K562 (cell line): ENCODE data around the gene THSD8. TPM values are rescaled to one million over a fixed set of nuclear protein-coding genes. Genes with fewer than 3 reads are reported as not detected.
A peak's percentile ranks its signal among the peaks of the same experiment; 100 is the strongest.

Source experiments
- ATAC-seq: fragments of 200-7000 bp; cut with Tn5 transposase; 3 replicates; pipeline ENCODE4 v1.9.1; 2020; ENCODE audit warnings: moderate library complexity
- Bru-seq: library from RNA; stranded (reverse); fragments of 400-500 nt; gene quantifications from one replicate; lab custom pipeline; 2021; lab: Mats Ljungman, UMichigan
- BruChase-seq, 2 experiments: library from RNA; stranded (reverse); fragments of 400-500 nt; gene quantifications; one replicate each; lab custom pipeline; 2021; lab: Mats Ljungman, UMichigan
- BruUV-seq: library from RNA; stranded (reverse); fragments of 400-500 nt; replicated peaks from 2 replicates; lab custom pipeline; 2021; lab: Mats Ljungman, UMichigan
- CTCF ChIA-PET: fragments of 300-600 bp; formaldehyde crosslinking; extraction: SDS; loops from one replicate; lab custom pipeline; 2021; ENCODE audit warnings: low intra/inter-chr PET ratio; lab: Yijun Ruan, JAX
- POLR2A ChIA-PET: fragments of 300-600, 350-650 bp; sonication (Branson Sonifier 250); formaldehyde crosslinking; extraction: SDS; loops from one replicate; lab custom pipeline; 2021; ENCODE audit warnings: antibody characterized with exemption, inconsistent platforms; lab: Yijun Ruan, JAX
- DNase-seq, 4 experiments: peaks; one replicate each; pipeline versions ENCODE4 v3.0.0 to v3.0.0-alpha.2; 2011 to 2018; ENCODE audit warnings: low spot score in 3 of 4, mixed read lengths in 3 of 4; ENCODE audit errors: extremely low read depth in 1 of 4
- FAIRE-seq: peaks from 2 replicates; lab custom pipeline; 2011; peaks lifted over from hg19 to GRCh38; lab: Jason Lieb, UNC
- H2AFZ ChIP-seq: 2 replicates; pipeline ENCODE4 v1.6.0; 2011; ENCODE audit warnings: low read depth, low read length, control low read depth, inconsistent platforms
- H3K27ac ChIP-seq: fragments of 200-600 bp; 3 replicates; pipeline ENCODE4 v1.8.0; 2011; ENCODE audit warnings: low read depth, mild to moderate bottlenecking, control low read depth, inconsistent platforms, low read length, moderate library complexity, mixed read lengths; ENCODE audit errors: extremely low read depth
- H3K27me3 ChIP-seq, 2 experiments: fragments of 300-600 bp in 1 of 2; 2 replicates in 1 of 2; 3 replicates in 1 of 2; pipeline versions ENCODE4 v1.6.0 to v1.8.0; 2011; ENCODE audit warnings: inconsistent platforms in 2 of 2, low read length in 2 of 2, mild to moderate bottlenecking in 1 of 2, mixed read lengths in 1 of 2, moderate library complexity in 1 of 2; ENCODE audit not compliant: control insufficient read depth in 2 of 2, insufficient read depth in 2 of 2
- H3K36me3 ChIP-seq: fragments of 300-600 bp; 3 replicates; pipeline ENCODE4 v1.8.0; 2011; ENCODE audit warnings: mild to moderate bottlenecking, low read length, inconsistent platforms; ENCODE audit not compliant: control insufficient read depth, insufficient read depth
- H3K4me1 ChIP-seq, 2 experiments: fragments of 200-600 bp in 1 of 2; replicated peaks in 1 of 2; 2 replicates in 1 of 2; 3 replicates in 1 of 2; pipeline versions ENCODE4 v1.5.1 to v1.8.0; 2011; ENCODE audit warnings: inconsistent platforms in 2 of 2, low read length in 2 of 2, mild to moderate bottlenecking in 1 of 2, mixed read lengths in 1 of 2, moderate library complexity in 1 of 2; ENCODE audit not compliant: control insufficient read depth in 2 of 2, insufficient read depth in 2 of 2
- H3K4me2 ChIP-seq: 2 replicates; pipeline ENCODE4 v1.6.1; 2011; ENCODE audit warnings: low read length, control low read depth, inconsistent platforms, mixed read lengths; ENCODE audit not compliant: insufficient read depth
- H3K4me3 ChIP-seq: fragments of 200-600 bp; sonication (generic), shearing (Covaris generic); 2 replicates; pipeline ENCODE4 v1.5.1; 2016; ENCODE audit warnings: control low read depth, inconsistent platforms
- H3K79me2 ChIP-seq: fragments of 200-600 bp; 3 replicates; pipeline ENCODE4 v1.8.0; 2011; ENCODE audit warnings: low read length, inconsistent platforms; ENCODE audit not compliant: control insufficient read depth, insufficient read depth
- H3K9ac ChIP-seq, 2 experiments: 2 replicates each; pipeline versions ENCODE4 v1.6.0 to v1.6.1; 2011; ENCODE audit warnings: low read depth in 2 of 2, low read length in 2 of 2, control low read depth in 1 of 2, inconsistent platforms in 1 of 2, mild to moderate bottlenecking in 1 of 2, mixed read lengths in 1 of 2; ENCODE audit not compliant: insufficient read depth in 1 of 2
- H3K9me1 ChIP-seq: one replicate; pipeline ENCODE4 v1.6.0; 2011; ENCODE audit warnings: inconsistent platforms, mild to moderate bottlenecking, low read length, moderate library complexity; ENCODE audit not compliant: control insufficient read depth, insufficient read depth
- H3K9me3 ChIP-seq: replicated peaks from 2 replicates; pipeline ENCODE4 v1.5.1; 2011; ENCODE audit warnings: low read depth, low read length, inconsistent platforms; ENCODE audit not compliant: control insufficient read depth, insufficient read depth
- H4K20me1 ChIP-seq: replicated peaks from 2 replicates; pipeline ENCODE4 v1.6.1; 2011; ENCODE audit warnings: low read length, inconsistent platforms, mixed read lengths; ENCODE audit not compliant: control insufficient read depth, insufficient read depth
- CBX8 ChIP-seq: fragments of 200-600 bp; sonication (generic); IDR thresholded peaks from 2 replicates; pipeline ENCODE4 v1.6.1; 2012; ENCODE audit warnings: borderline replicate concordance, mixed run types, low read depth, mild to moderate bottlenecking, moderate library complexity, mixed read lengths, low read length, control low read depth, inconsistent platforms; ENCODE audit not compliant: poor library complexity, severe bottlenecking; ENCODE audit errors: extremely low read depth
- WGBS: fragments of 100-300 bp; shearing (Covaris generic); methylation state at CpG from one replicate; pipeline ENCODE4 v1.1.6; 2016; ENCODE audit warnings: low coverage, mixed read lengths; ENCODE audit not compliant: insufficient coverage; ENCODE audit errors: missing lambda C conversion rate; 5-methylcytosine and 5-hydroxymethylcytosine counted together
- in situ Hi-C: fragments of 300-500 bp; cut with MboI; formaldehyde crosslinking; loops from 4 replicates; pipeline ENCODE4 v1.15.0; 2018; ENCODE audit warnings: inconsistent platforms, mixed read lengths
- intact Hi-C: fragments of 100-400 bp; cut with micrococcal nuclease; formaldehyde crosslinking; loops from 2 replicates; pipeline ENCODE4 v1.14.2; 2022
- long read RNA-seq, 3 experiments: library from polyadenylated mRNA in 2 of 3; library from RNA in 1 of 3; unstranded in 2 of 3; stranded (forward) in 1 of 3; transcript quantifications; one replicate each; pipeline ENCODE4 v2.0.0, GENCODE V29; 2019 to 2022
- polyA minus RNA-seq, 3 experiments: library from RNA; depleted of rRNA, polyadenylated mRNA; stranded (reverse); fragments of >200 nt; gene quantifications; 2 replicates each; pipeline ENCODE4 v1.2.3, GENCODE V29; 2011
- polyA plus RNA-seq, 8 experiments: library from polyadenylated mRNA; depleted of rRNA in 4 of 8; stranded (reverse) in 5 of 8; unstranded in 3 of 8; fragments of >200 nt; fragmentation: Nextera tagmentation in 2 of 8; fragmentation: Illumina TruSeq in 1 of 8; extraction: Ambion mirVana in 2 of 8; extraction: Trizol in 1 of 8; gene quantifications; 2 replicates each; pipeline versions ENCODE4 v1.2.1 to v1.2.3, GENCODE V29; 2011 to 2014; ENCODE audit warnings: inconsistent platforms in 1 of 8, missing spikeins in 1 of 8
- total RNA-seq, 7 experiments: library from RNA; depleted of rRNA in 6 of 7; stranded (reverse); fragments of >200 nt in 6 of 7; fragmentation: Illumina TruSeq in 2 of 7; extraction: Trizol in 2 of 7; gene quantifications; 2 replicates each; pipeline versions ENCODE4 v1.2.1 to v1.2.3, GENCODE V29; 2011 to 2021; ENCODE audit warnings: low replicate concordance in 1 of 7
- TF ChIP-seq, protein P1 (sequence below), 3 experiments: fragments of 200-800 bp in 1 of 3; fragments of 250-450 bp in 1 of 3; fragments of 450-650 bp in 1 of 3; sonication (Bioruptor Pico) in 1 of 3; sonication (Bioruptor generic) in 1 of 3; formaldehyde crosslinking in 1 of 3; IDR thresholded peaks; 2 replicates each; pipeline versions ENCODE4 v1.6.1 to v1.8.0; 2016 to 2022; ENCODE audit warnings: mild to moderate bottlenecking in 2 of 3, missing genetic modification characterization in 2 of 3, missing compliant biosample characterization in 1 of 3, moderate library complexity in 1 of 3
- TF ChIP-seq, protein P2 (sequence below): fragments of 150-350 bp; conservative IDR thresholded peaks from 2 replicates; pipeline ENCODE4 v1.6.1; 2014; ENCODE audit warnings: low read length
- TF ChIP-seq, protein P3 (sequence below): fragments of 450-650 bp; IDR thresholded peaks from 2 replicates; pipeline ENCODE4 v1.6.1; 2016; ENCODE audit warnings: low read depth, mild to moderate bottlenecking, moderate library complexity

Gene THSD8
- total RNA-seq (2011; cell fraction: chromatin; rRNA removed; ENCODE audit: low replicate concordance), result not detected in 2 replicates
- total RNA-seq (2011; cell fraction: nucleolus; rRNA removed), result not detected in 2 replicates
- total RNA-seq (2011; cell fraction: nucleoplasm; rRNA removed), result not detected in 2 replicates
- total RNA-seq (2014; rRNA removed), result 0.37 TPM in 1 of 2 replicates, not detected in the other
- 16.2 and 27.6 TPM in 2 replicates for total RNA-seq (2014; rRNA removed; fragmentation: Illumina TruSeq; extraction: Trizol)
- total RNA-seq (2015; rRNA removed; fragmentation: Illumina TruSeq; extraction: Trizol), result 8.4 TPM in 1 of 2 replicates, not detected in the other
- total RNA-seq (2021), result 42.4 and 49.3 TPM in 2 replicates
- 11.9 and 13.4 TPM in 2 replicates for polyA plus RNA-seq (2011; rRNA removed)
- 4.1 TPM in 1 of 2 replicates, not detected in the other for polyA plus RNA-seq (2011; cell fraction: cytosol; rRNA removed)
- 3.7 and 3.9 TPM in 2 replicates for polyA plus RNA-seq (2011; cell fraction: nucleus; rRNA removed)
- 43.9 and 89.6 TPM in 2 replicates for polyA plus RNA-seq (2012)
- 3.5 and 28.6 TPM in 2 replicates for polyA plus RNA-seq (2014; fragmentation: Illumina TruSeq; extraction: Trizol)
- polyA plus RNA-seq (2014; fragmentation: Nextera tagmentation; extraction: Ambion mirVana), result 10 to 100 TPM; 13.2 to 19.9 TPM
- not detected in 2 replicates for polyA plus RNA-seq (2014; rRNA removed)
- polyA minus RNA-seq (2011; rRNA and poly(A)+ RNA removed), result 10.0 and 14.0 TPM in 2 replicates
- polyA minus RNA-seq (2011; cell fraction: cytosol; rRNA and poly(A)+ RNA removed), result not detected in 2 replicates
- polyA minus RNA-seq (2011; cell fraction: nucleus; rRNA and poly(A)+ RNA removed), result not detected in 2 replicates
- percentile 32 among the genes with signal in this experiment for Bru-seq, nascent RNA
- not detected for BruChase-seq, experiment 1, labeled RNA remaining after a 2-hour chase
- percentile 29 among the genes with signal in this experiment for BruChase-seq, experiment 2, labeled RNA remaining after a 6-hour chase
- long read RNA-seq, experiment 1, partial matches to known transcripts, result 0 of 3 reads
- long read RNA-seq, experiment 1, other reads (novel, unspliced or antisense), result 3 of 3 reads
- long read RNA-seq, experiment 2, result 0 reads
- long read RNA-seq, experiment 3, partial matches to known transcripts, result 1 of 2 reads
- long read RNA-seq, experiment 3, other reads (novel, unspliced or antisense), result 1 of 2 reads

DNA sequence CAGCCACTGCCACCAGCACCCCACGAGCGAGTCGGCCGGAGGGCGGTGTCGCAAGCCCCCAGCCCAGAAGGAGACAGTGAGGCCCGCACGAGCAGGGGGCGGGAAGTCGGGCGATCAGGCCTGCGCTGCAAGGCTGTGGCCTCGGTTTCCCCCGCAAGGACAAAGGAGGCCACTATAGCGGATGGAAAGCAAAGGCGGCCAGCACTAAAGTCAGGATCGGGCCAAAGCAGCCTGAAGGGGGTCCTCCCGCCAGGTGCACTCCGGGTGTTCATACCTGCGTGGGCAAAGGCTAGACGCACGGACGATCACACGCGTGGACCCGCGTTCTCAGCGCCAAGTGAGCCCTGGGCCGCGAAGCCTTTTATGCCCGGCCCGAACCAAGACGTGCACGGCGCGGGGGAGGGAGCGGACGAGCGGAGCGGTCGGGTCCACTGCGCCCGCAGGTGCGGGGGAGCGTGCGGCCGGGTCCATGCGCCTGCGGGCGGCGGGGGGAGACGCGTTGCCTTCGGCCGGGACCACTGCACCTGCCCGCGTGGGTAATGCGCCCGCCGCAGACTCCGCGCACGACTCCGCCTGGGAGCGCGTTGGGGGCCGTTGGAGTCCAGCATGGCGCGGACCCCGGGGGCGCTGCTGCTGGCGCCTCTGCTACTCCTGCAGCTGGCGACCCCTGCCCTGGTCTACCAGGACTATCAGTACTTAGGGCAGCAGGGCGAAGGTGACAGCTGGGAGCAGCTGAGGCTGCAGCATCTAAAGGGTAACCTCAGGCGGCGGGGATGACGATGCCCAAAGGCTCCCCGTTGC, at the start of gene THSD8, which contains the start of gene PRDX2:
THSD8 (plus strand) TSS at position 604 of the 801 bp plus-strand sequence; CDS start at position 607, 3 bp downstream.
PRDX2 (minus strand) TSS at position 335 of the 801 bp plus-strand sequence. CDS start 539 bp downstream, outside the sequence.
- intact Hi-C loops, result no loop called here
- DNase-seq, result peak; percentile 88 to 93 (median 90)
- Histone ChIP-seq H3K36me3 (peaks cover 32% of the 10 kb centered on the region; the same call in 2 of the 3 replicates), H4K20me1 (no peaks in the 10 kb centered on the region), H3K9ac (peak within 1 kb of the TSS; percentile 90 to 96), H2AFZ (peak within 1 kb of the TSS; percentile 97), H3K79me2 (peaks cover 33% of the 10 kb centered on the region), H3K4me3 (peak within 1 kb of the TSS; percentile 76), H3K9me3 (no peaks in the 10 kb centered on the region), H3K4me2 (peak within 1 kb of the TSS; percentile 82), H3K27ac (peak within 1 kb of the TSS; percentile 90), H3K4me1 (peaks cover 25 to 60% of the 10 kb centered on the region in 2 experiments; a peak in 4 of 5 replicates), H3K27me3 (no peaks in the 10 kb centered on the region), H3K9me1 (no peaks in the 10 kb centered on the region)
- in situ Hi-C loops, result no loop called here
- POLR2A ChIA-PET, result interaction anchor here (0.6 to 2.7 kb wide), 7 partner anchors 9 to 42 kb away, joined by 3 to 29 read pairs (median 5); partner anchors contain the start of gene JUNB
- under 1% methylated on average over 74 of the region's 78 CpGs for WGBS
- no TSS peak for BruUV-seq
- CTCF ChIA-PET, result interaction anchor here (0.6 kb wide), 1 partner anchor 500 kb away, joined by 3 read pairs; no protein-coding TSS in a partner anchor
- ATAC-seq, result peak; percentile 83
- peak; percentile 72 for FAIRE-seq
- TF ChIP-seq, protein P1, sequence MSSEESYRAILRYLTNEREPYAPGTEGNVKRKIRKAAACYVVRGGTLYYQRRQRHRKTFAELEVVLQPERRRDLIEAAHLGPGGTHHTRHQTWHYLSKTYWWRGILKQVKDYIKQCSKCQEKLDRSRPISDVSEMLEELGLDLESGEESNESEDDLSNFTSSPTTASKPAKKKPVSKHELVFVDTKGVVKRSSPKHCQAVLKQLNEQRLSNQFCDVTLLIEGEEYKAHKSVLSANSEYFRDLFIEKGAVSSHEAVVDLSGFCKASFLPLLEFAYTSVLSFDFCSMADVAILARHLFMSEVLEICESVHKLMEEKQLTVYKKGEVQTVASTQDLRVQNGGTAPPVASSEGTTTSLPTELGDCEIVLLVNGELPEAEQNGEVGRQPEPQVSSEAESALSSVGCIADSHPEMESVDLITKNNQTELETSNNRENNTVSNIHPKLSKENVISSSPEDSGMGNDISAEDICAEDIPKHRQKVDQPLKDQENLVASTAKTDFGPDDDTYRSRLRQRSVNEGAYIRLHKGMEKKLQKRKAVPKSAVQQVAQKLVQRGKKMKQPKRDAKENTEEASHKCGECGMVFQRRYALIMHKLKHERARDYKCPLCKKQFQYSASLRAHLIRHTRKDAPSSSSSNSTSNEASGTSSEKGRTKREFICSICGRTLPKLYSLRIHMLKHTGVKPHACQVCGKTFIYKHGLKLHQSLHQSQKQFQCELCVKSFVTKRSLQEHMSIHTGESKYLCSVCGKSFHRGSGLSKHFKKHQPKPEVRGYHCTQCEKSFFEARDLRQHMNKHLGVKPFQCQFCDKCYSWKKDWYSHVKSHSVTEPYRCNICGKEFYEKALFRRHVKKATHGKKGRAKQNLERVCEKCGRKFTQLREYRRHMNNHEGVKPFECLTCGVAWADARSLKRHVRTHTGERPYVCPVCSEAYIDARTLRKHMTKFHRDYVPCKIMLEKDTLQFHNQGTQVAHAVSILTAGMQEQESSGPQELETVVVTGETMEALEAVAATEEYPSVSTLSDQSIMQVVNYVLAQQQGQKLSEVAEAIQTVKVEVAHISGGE (CRISPR knock-in tag; IDR thresholded peaks at IDR 0.05), result peak in 1 of 3 experiments; percentile 47; a peak in 1 of 6 replicates
- TF ChIP-seq CBX8, result no peak
- TF ChIP-seq, protein P2, sequence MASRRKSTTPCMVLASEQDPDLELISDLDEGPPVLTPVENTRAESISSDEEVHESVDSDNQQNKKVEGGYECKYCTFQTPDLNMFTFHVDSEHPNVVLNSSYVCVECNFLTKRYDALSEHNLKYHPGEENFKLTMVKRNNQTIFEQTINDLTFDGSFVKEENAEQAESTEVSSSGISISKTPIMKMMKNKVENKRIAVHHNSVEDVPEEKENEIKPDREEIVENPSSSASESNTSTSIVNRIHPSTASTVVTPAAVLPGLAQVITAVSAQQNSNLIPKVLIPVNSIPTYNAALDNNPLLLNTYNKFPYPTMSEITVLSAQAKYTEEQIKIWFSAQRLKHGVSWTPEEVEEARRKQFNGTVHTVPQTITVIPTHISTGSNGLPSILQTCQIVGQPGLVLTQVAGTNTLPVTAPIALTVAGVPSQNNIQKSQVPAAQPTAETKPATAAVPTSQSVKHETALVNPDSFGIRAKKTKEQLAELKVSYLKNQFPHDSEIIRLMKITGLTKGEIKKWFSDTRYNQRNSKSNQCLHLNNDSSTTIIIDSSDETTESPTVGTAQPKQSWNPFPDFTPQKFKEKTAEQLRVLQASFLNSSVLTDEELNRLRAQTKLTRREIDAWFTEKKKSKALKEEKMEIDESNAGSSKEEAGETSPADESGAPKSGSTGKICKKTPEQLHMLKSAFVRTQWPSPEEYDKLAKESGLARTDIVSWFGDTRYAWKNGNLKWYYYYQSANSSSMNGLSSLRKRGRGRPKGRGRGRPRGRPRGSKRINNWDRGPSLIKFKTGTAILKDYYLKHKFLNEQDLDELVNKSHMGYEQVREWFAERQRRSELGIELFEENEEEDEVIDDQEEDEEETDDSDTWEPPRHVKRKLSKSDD, result peak; percentile 63; the same call in 1 of the 2 replicates
- TF ChIP-seq, protein P3, sequence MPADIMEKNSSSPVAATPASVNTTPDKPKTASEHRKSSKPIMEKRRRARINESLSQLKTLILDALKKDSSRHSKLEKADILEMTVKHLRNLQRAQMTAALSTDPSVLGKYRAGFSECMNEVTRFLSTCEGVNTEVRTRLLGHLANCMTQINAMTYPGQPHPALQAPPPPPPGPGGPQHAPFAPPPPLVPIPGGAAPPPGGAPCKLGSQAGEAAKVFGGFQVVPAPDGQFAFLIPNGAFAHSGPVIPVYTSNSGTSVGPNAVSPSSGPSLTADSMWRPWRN, result no peak
